Measurements from ENCODE around the gene CAMK1D. TPM values are rescaled to one million over a fixed set of nuclear protein-coding genes. Genes with fewer than 3 reads are reported as not detected.

The CAMK1D gene
- total RNA-seq, 1 donor from 2014 or later: 1.8 TPM

DNA sequence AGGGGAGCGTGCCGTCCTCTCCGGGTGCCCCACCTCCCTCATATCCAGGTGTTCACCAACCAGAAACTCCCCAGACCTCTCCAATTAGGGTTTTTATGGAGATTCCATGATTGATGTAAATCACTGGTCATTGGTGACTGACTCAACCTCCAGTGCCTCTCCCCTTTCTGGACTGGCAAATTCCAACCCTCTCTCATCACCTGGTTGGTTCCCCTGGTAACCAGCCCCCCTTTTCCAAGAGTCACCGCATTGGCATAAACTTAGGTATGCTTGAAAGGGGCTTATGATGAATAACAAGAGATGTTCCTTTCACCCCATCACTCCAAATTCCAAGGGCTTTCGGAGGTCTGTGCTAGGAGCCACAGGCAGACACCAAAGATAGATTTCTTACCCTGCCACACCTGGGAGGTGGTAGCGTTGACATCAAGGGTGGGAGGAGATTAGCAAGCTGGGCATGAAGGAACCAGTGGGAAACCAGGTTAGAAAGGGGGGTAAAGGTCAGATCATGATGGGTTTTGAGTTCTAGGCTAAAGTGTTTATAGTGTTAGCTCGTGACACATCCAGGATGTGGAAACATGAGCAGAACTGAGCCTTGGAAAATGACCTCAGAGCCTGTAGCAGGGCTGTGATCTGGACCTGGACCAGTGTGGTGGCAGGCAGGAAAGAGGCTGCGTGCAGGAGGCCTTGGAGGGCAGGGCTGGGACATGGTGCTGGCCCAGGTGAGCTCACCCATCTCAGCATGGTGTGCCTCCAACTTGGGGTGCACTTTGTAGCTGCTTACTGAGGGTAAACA, 45.1 kb downstream of the CAMK1D start:
- Histone ChIP-seq H3K36me3 (ENCODE audit: control insufficient read depth, insufficient read depth, low read length) (no peaks in the 10 kb centered on the region), H3K4me3 (ENCODE audit: low read depth, low read length) (no peak overlapping the region), H3K27me3 (ENCODE audit: control insufficient read depth, insufficient read depth, low read length) (no peaks in the 10 kb centered on the region)
- FAIRE-seq (no peak), DNase-seq (ENCODE audit: low read depth) (peak; percentile 33)
- TF ChIP-seq, protein P1, sequence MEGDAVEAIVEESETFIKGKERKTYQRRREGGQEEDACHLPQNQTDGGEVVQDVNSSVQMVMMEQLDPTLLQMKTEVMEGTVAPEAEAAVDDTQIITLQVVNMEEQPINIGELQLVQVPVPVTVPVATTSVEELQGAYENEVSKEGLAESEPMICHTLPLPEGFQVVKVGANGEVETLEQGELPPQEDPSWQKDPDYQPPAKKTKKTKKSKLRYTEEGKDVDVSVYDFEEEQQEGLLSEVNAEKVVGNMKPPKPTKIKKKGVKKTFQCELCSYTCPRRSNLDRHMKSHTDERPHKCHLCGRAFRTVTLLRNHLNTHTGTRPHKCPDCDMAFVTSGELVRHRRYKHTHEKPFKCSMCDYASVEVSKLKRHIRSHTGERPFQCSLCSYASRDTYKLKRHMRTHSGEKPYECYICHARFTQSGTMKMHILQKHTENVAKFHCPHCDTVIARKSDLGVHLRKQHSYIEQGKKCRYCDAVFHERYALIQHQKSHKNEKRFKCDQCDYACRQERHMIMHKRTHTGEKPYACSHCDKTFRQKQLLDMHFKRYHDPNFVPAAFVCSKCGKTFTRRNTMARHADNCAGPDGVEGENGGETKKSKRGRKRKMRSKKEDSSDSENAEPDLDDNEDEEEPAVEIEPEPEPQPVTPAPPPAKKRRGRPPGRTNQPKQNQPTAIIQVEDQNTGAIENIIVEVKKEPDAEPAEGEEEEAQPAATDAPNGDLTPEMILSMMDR (IDR thresholded peaks at IDR 0.05; ENCODE audit: insufficient read depth, low read length, severe bottlenecking): no peak

GRCh38 chr10:12396093-12396492, 46.7 kb downstream of the CAMK1D start:
- no peak for DNase-seq (ENCODE audit: low read depth)
- H3K4me3 ChIP-seq (ENCODE audit: low read depth, low read length): no peak overlapping the region
- no peaks in the 10 kb centered on the region for H3K27me3 ChIP-seq (ENCODE audit: control insufficient read depth, insufficient read depth, low read length)
- TF ChIP-seq, protein P1 (IDR thresholded peaks at IDR 0.05; ENCODE audit: insufficient read depth, low read length, severe bottlenecking): no peak
- no peaks in the 10 kb centered on the region for H3K36me3 ChIP-seq (ENCODE audit: control insufficient read depth, insufficient read depth, low read length)
- FAIRE-seq: no peak

DNA sequence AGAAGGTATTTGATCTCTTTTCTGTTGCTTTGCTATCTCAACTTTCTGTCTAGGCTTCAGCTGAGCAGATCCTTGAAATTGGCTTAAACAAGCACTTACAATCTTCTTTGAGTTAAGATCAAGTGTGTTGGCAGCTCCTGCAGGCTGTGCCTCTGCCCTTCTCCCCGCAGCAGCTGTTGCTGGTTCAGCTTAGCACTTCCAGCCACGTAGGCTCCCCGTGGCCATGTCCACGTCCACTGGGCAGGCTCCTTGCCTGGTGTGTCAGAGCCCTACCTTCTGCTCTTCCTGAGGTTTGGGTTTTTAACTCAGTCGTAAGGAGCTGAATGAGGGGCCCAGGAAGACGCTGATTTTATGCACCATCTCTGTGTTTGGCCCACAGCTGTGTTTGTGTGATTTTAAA, 47.2 kb downstream of the CAMK1D start:
- FAIRE-seq (no peak), DNase-seq (ENCODE audit: low read depth) (no peak)
- TF ChIP-seq, protein P1 (IDR thresholded peaks at IDR 0.05; ENCODE audit: insufficient read depth, low read length, severe bottlenecking): no peak
- Histone ChIP-seq H3K36me3 (ENCODE audit: control insufficient read depth, insufficient read depth, low read length) (no peaks in the 10 kb centered on the region), H3K4me3 (ENCODE audit: low read depth, low read length) (no peak overlapping the region), H3K27me3 (ENCODE audit: control insufficient read depth, insufficient read depth, low read length) (no peaks in the 10 kb centered on the region)

GRCh38 chr10:12397147-12397896, 48.0 kb downstream of the CAMK1D start:
- Histone ChIP-seq H3K36me3 (ENCODE audit: control insufficient read depth, insufficient read depth, low read length) (no peaks in the 10 kb centered on the region), H3K4me3 (ENCODE audit: low read depth, low read length) (no peak overlapping the region), H3K27me3 (ENCODE audit: control insufficient read depth, insufficient read depth, low read length) (no peaks in the 10 kb centered on the region)
- DNase-seq (ENCODE audit: low read depth): no peak
- no peak for FAIRE-seq
- TF ChIP-seq, protein P1 (IDR thresholded peaks at IDR 0.05; ENCODE audit: insufficient read depth, low read length, severe bottlenecking): no peak

- Histone ChIP-seq H3K36me3 (ENCODE audit: control insufficient read depth, insufficient read depth, low read length) (no peaks in the 10 kb centered on the region), H3K4me3 (ENCODE audit: low read depth, low read length) (no peak overlapping the region), H3K27me3 (ENCODE audit: control insufficient read depth, insufficient read depth, low read length) (no peaks in the 10 kb centered on the region)
- no peak for DNase-seq (ENCODE audit: low read depth)
- TF ChIP-seq, protein P1 (IDR thresholded peaks at IDR 0.05; ENCODE audit: insufficient read depth, low read length, severe bottlenecking): no peak
- no peak for FAIRE-seq
Measured at GRCh38 chr10:12397941-12398340, 48.6 kb downstream of the CAMK1D start.

Measured in bronchial epithelial cell (primary cell).